Activated naive CD4-positive, alpha-beta T cell treated with anti-CD3 and anti-CD28 coated beads, Interleukin-2, amount 50 U/mL, for 24 hours (primary cell): ENCODE data around the gene ZFAND5.

Source experiments
- H3K27ac Mint-ChIP-seq: one replicate; pipeline ENCODE4 v1.8.0; 2021; ENCODE audit warnings: mild to moderate bottlenecking, mixed read lengths
- H3K27me3 Mint-ChIP-seq: one replicate; pipeline ENCODE4 v1.8.0; 2021; ENCODE audit warnings: mixed read lengths
- H3K36me3 Mint-ChIP-seq: one replicate; pipeline ENCODE4 v1.8.0; 2021; ENCODE audit warnings: mixed read lengths
- H3K4me1 Mint-ChIP-seq: one replicate; pipeline ENCODE4 v1.8.0; 2021; ENCODE audit warnings: mixed read lengths
- H3K4me3 Mint-ChIP-seq: one replicate; pipeline ENCODE4 v1.8.0; 2021; ENCODE audit warnings: mild to moderate bottlenecking, mixed read lengths
- H3K9me3 Mint-ChIP-seq: one replicate; pipeline ENCODE4 v1.8.0; 2021; ENCODE audit warnings: mixed read lengths

Gene ZFAND5

GRCh38 chr9:72313507-72313906 is 51.5 kb downstream of the ZFAND5 start:
- Mint-ChIP-seq H3K9me3 (no peaks in the 10 kb centered on the region), H3K27me3 (no peaks in the 10 kb centered on the region), H3K4me3 (no peak overlapping the region), H3K36me3 (no peaks in the 10 kb centered on the region), H3K4me1 (peaks cover 4% of the 10 kb centered on the region), H3K27ac (no peak overlapping the region)

- Mint-ChIP-seq H3K9me3 (no peaks in the 10 kb centered on the region), H3K36me3 (no peaks in the 10 kb centered on the region), H3K27ac (no peak overlapping the region), H3K27me3 (peaks cover 2% of the 10 kb centered on the region), H3K4me1 (peaks cover 4% of the 10 kb centered on the region), H3K4me3 (no peak overlapping the region)
Measured at GRCh38 chr9:72312386-72312987, 52.5 kb downstream of the ZFAND5 start.

- no peak overlapping the region for H3K4me3 Mint-ChIP-seq
- peaks cover 2% of the 10 kb centered on the region for H3K27me3 Mint-ChIP-seq
- H3K4me1 Mint-ChIP-seq: peaks cover 17% of the 10 kb centered on the region
- no peaks in the 10 kb centered on the region for H3K36me3 Mint-ChIP-seq
- no peaks in the 10 kb centered on the region for H3K9me3 Mint-ChIP-seq
- H3K27ac Mint-ChIP-seq: no peak overlapping the region
Measured at GRCh38 chr9:72309364-72310133, 55.5 kb downstream of the ZFAND5 start.

DNA sequence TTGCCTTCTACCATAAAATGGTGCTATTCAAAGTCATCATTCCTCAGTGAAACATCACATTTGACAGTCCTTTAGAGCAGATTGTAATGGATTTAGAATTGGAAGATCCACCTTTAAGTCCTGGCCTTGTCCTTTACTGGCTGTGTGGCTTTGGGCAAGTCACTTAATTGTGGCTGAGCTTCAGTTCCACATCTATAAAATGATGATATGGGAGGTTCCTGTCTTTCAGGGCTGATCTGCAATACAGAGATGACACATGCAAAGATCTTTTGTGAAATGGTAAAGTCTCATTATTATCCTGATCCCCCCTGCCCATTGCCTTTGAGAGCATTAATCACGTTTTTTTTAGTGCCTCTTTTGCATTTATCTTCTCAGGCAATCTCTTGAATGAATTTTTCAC is 58.2 kb downstream of the ZFAND5 start:
- H3K9me3 Mint-ChIP-seq: no peaks in the 10 kb centered on the region
- peaks cover 2% of the 10 kb centered on the region for H3K27me3 Mint-ChIP-seq
- no peak overlapping the region for H3K4me3 Mint-ChIP-seq
- H3K27ac Mint-ChIP-seq: no peak overlapping the region
- no peaks in the 10 kb centered on the region for H3K36me3 Mint-ChIP-seq
- H3K4me1 Mint-ChIP-seq: peaks cover 21% of the 10 kb centered on the region

GRCh38 chr9:72305707-72306106 is 59.3 kb downstream of the ZFAND5 start:
- H3K36me3 Mint-ChIP-seq: no peaks in the 10 kb centered on the region
- H3K9me3 Mint-ChIP-seq: no peaks in the 10 kb centered on the region
- no peak overlapping the region for H3K27ac Mint-ChIP-seq
- H3K4me1 Mint-ChIP-seq: peaks cover 28% of the 10 kb centered on the region
- peak overlapping the region; percentile 39 for H3K4me3 Mint-ChIP-seq
- peaks cover 2% of the 10 kb centered on the region for H3K27me3 Mint-ChIP-seq

GRCh38 chr9:72305102-72305546 is 59.9 kb downstream of the ZFAND5 start:
- peak overlapping the region; percentile 66 for H3K4me3 Mint-ChIP-seq
- H3K4me1 Mint-ChIP-seq: peaks cover 33% of the 10 kb centered on the region
- no peaks in the 10 kb centered on the region for H3K9me3 Mint-ChIP-seq

GRCh38 chr9:72304538-72304937 is 60.5 kb downstream of the ZFAND5 start:
- H3K4me1 Mint-ChIP-seq: peaks cover 30% of the 10 kb centered on the region
- no peaks in the 10 kb centered on the region for H3K9me3 Mint-ChIP-seq
- peak overlapping the region; percentile 66 for H3K4me3 Mint-ChIP-seq
- H3K27me3 Mint-ChIP-seq: peaks cover 2% of the 10 kb centered on the region
- no peaks in the 10 kb centered on the region for H3K36me3 Mint-ChIP-seq
- H3K27ac Mint-ChIP-seq: no peak overlapping the region

More at GRCh38 chr9:72305102-72305546, 59.9 kb downstream of the ZFAND5 start:
- H3K27me3 Mint-ChIP-seq: peaks cover 2% of the 10 kb centered on the region
- H3K36me3 Mint-ChIP-seq: no peaks in the 10 kb centered on the region
- no peak overlapping the region for H3K27ac Mint-ChIP-seq
